LHCN-M2 (cell line): ENCODE measurements around the gene CHID1. TPM values are rescaled to one million over a fixed set of nuclear protein-coding genes. Genes with fewer than 3 reads are reported as not detected.

ENCODE experiments used
- DNase-seq: peaks from one replicate; pipeline ENCODE4 v3.0.0-alpha.2; 2012; ENCODE audit warnings: low read depth
- total RNA-seq: library from RNA; depleted of rRNA; stranded (reverse); fragments of >200 nt; gene quantifications from 2 replicates; pipeline ENCODE4 v1.2.3, GENCODE V29; 2014

The CHID1 gene
- total RNA-seq, 1 experiment from 2014 or later, result 52.2 TPM

GRCh38 chr11:850775-851763, 59.5 kb downstream of the CHID1 start:
- no peak for DNase-seq

GRCh38 chr11:849951-850774, 60.4 kb downstream of the CHID1 start:
- DNase-seq, result no peak

GRCh38 chr11:849104-849824, 61.3 kb downstream of the CHID1 start:
- no peak for DNase-seq

GRCh38 chr11:848380-848931, 62.2 kb downstream of the CHID1 start:
- DNase-seq, result no peak

- DNase-seq, result no peak
Observed at GRCh38 chr11:847876-848275, 62.7 kb downstream of the CHID1 start.

GRCh38 chr11:846496-847098, 64.0 kb downstream of the CHID1 start:
- no peak for DNase-seq

- DNase-seq, result no peak
Observed at GRCh38 chr11:845872-846495, 64.6 kb downstream of the CHID1 start.

- DNase-seq, result peak; percentile 81
Observed at GRCh38 chr11:844693-845644, 65.6 kb downstream of the CHID1 start.

DNA sequence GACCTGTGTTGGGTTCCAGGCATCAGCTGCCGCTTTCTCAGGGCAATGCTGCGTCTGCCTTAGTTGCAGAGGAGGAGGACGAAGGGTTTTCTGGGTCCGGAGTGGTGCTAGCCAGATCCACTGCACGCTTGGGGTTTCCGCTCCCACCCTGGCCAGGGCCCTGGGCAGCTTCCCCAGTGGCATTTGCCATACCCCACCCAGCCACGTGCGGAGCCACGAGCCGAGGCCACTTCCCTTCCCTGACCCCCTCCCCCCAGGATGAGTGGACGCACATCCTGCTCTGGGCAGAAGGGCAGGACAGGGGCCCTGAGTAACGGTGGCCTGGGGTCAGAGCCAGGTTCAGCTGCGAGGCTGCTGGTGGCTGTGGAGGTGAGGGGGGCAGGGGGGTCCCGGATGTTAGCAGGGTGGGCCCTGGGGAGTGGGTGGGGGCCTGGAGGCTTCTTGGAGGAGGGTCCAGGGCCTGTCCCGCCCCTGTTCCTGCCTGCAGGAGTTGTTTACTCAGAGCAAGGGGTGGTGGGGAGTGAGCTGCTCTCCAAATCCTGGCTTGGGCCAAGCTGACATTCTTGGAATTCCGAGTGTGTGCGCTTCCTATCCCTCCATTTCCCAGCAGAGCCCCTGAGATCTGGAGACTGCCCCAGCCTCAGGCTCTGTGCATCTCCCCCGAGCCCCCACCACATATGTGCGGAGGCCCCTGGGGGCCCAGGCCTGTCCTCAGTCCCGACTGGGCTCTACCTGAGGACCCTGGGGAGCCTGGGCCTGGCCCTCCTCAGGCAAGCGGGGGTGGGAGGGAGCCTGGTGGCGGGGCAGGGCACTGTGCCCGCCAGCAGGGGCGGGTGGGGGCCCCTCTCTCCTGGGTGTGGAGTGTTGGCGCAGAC, 66.6 kb downstream of the CHID1 start:
- DNase-seq, result peak; percentile 91

DNA sequence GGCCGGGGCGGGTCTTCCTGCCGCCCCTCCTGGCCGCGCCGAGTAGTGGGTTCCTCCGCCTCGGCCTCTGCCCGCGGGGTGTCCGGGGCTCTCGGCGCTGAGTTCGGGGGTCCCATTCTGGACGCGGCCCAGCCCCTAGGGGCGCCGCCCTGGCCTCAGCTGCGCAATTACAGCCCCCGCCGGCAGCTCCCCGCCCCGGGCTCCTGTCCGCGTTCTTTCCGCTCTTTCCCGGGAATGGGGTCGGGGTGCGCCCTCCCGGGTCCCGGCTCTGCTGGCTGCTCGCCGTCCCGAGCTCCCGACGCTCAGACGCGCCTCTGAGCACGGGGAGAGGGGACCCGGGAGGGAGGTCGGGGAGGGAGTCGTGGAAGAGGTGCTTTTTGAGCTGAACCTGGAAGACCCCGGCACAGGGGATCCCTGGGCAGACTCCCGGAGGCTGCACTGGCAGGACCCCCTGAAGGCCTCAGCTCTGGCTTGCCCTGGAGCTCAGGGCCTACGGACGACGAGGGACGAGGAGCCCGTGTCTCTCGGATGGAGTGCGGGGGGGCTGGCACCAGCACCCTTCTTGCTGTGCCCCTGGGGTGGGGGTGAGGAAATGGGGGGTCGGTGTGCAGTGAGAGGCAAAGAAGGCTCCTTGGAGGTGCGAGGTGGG, 67.4 kb downstream of the CHID1 start:
- no peak for DNase-seq

DNA sequence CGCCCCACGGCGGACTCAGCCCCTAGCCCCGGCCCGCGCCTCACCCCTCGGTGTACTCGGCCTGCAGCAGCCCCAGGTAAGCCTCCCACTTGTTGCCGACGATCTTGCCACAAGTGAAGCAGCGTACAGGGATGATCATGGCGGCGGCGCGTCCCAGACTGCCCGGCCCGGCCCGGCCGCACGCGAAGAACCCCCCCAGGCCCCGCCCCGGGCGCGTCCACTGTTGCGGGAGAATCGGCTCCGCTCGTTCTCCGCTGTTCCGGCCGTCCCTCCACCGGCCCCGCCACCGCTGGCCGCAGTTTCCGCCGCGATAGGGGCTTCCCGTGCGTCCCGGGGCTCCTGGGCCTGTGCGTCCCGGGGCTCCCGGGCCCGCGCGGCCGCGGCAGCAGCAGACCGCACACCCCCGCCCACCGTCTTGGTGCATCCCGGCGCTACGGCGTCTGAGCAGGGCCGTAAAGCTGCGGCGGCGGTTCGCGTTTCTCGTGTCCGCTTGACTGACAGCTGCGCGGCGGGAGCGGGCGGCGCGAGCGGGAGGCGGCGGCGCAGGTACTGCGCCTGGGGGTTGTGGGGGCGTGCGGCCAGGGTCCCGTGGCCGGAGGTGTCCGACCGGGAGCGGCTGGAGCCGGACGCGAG, 68.1 kb downstream of the CHID1 start, which contains the start of the genes POLR2L and TSPAN4:
Gene POLR2L (minus strand): TSS at position 160 of the 633 bp plus-strand sequence. CDS start 21 bp downstream, at position 139.
Gene TSPAN4 (plus strand): TSS at position 483 of the 633 bp plus-strand sequence. CDS start 7,453 bp downstream, outside the sequence.
- DNase-seq, result peak; percentile 86

GRCh38 chr11:841981-842369, 68.6 kb downstream of the CHID1 start:
- DNase-seq, result no peak

- DNase-seq, result peak; percentile 55
Observed at GRCh38 chr11:839875-840617, 70.6 kb downstream of the CHID1 start.

GRCh38 chr11:839280-839623, 71.4 kb downstream of the CHID1 start:
- no peak for DNase-seq

- peak; percentile 76 for DNase-seq
Observed at GRCh38 chr11:838441-839279, 72.0 kb downstream of the CHID1 start.

GRCh38 chr11:837990-838307, 72.7 kb downstream of the CHID1 start:
- no peak for DNase-seq
